Brain microvascular endothelial cell (primary cell): ENCODE measurements around the gene CIAO3.

Source experiments
- DNase-seq: peaks from one replicate; pipeline ENCODE4 v3.0.0-alpha.2; 2020
- H3K27ac ChIP-seq: fragments of 250-450 bp; sonication (Bioruptor Pico); 2 replicates; pipeline ENCODE4 v1.5.1; 2020; ENCODE audit warnings: mild to moderate bottlenecking, moderate library complexity
- H3K27me3 ChIP-seq: fragments of 250-450 bp; sonication (Bioruptor Pico); replicated peaks from 2 replicates; pipeline ENCODE4 v1.5.1; 2020; ENCODE audit warnings: mild to moderate bottlenecking
- H3K36me3 ChIP-seq: fragments of 250-450 bp; sonication (Bioruptor Pico); replicated peaks from 2 replicates; pipeline ENCODE4 v1.5.1; 2020; ENCODE audit warnings: mild to moderate bottlenecking
- H3K4me3 ChIP-seq: 2 replicates; pipeline ENCODE4 v1.5.1; 2011; ENCODE audit warnings: low read depth, mild to moderate bottlenecking, control low read depth, low read length, moderate library complexity
- CTCF ChIP-seq: IDR thresholded peaks from 2 replicates; pipeline ENCODE4 v1.5.1; 2011; ENCODE audit warnings: low read depth, mild to moderate bottlenecking, moderate library complexity, low read length, control low read depth, inconsistent platforms; ENCODE audit errors: missing control alignments
- in situ Hi-C: cut with HindIII; loops from 2 replicates; pipeline ENCODE4 v1.10.0; 2017; ENCODE audit warnings: low sequenced_read_pairs, low pct_ligation_motif_present

CIAO3 gene

GRCh38 chr16:770411-770810 lies 29.6 kb upstream of the CIAO3 start:
- no peak for TF ChIP-seq CTCF
- no peaks in the 10 kb centered on the region for H3K27me3 ChIP-seq

GRCh38 chr16:769934-770333 lies 29.1 kb upstream of the CIAO3 start:
- no peak for DNase-seq
- Histone ChIP-seq H3K36me3 (no peaks in the 10 kb centered on the region), H3K27ac (no peak overlapping the region), H3K27me3 (no peaks in the 10 kb centered on the region), H3K4me3 (no peak overlapping the region)
- no peak for TF ChIP-seq CTCF
- in situ Hi-C loops = no loop called here

More at GRCh38 chr16:770411-770810, 29.6 kb upstream of the CIAO3 start:
- no peak for DNase-seq
- H3K27ac ChIP-seq = no peak overlapping the region
- in situ Hi-C loops = no loop called here
- no peaks in the 10 kb centered on the region for H3K36me3 ChIP-seq
- no peak overlapping the region for H3K4me3 ChIP-seq

- H3K27ac ChIP-seq = no peak overlapping the region
- H3K36me3 ChIP-seq = no peaks in the 10 kb centered on the region
- no peak for DNase-seq
- no peak for TF ChIP-seq CTCF
- in situ Hi-C loops = no loop called here
- no peaks in the 10 kb centered on the region for H3K27me3 ChIP-seq
- no peak overlapping the region for H3K4me3 ChIP-seq
Observed at GRCh38 chr16:769184-769784, 28.5 kb upstream of the CIAO3 start.

- H3K27me3 ChIP-seq = no peaks in the 10 kb centered on the region
- H3K36me3 ChIP-seq = no peaks in the 10 kb centered on the region
- TF ChIP-seq CTCF = no peak
- in situ Hi-C loops = no loop called here
- DNase-seq = no peak
- no peak overlapping the region for H3K4me3 ChIP-seq
- H3K27ac ChIP-seq = no peak overlapping the region
Observed at GRCh38 chr16:768428-768827, 27.6 kb upstream of the CIAO3 start.

GRCh38 chr16:767743-768235 lies 27.0 kb upstream of the CIAO3 start:
- Histone ChIP-seq H3K27me3 (no peaks in the 10 kb centered on the region), H3K36me3 (no peaks in the 10 kb centered on the region), H3K27ac (no peak overlapping the region), H3K4me3 (no peak overlapping the region)
- no peak for DNase-seq
- in situ Hi-C loops = no loop called here
- no peak for TF ChIP-seq CTCF
